DMS53 (cell line): Measurements from ENCODE around the gene NME3.
"Not testable (repeated sequence)": the region's sequence is repeated elsewhere in the genome, so short reads cannot be mapped to it uniquely, and the experiment has no call there.

Experiments
- DNase-seq: peaks from one replicate; lab custom pipeline; 2025; lab: John Stamatoyannopoulos, UW

Gene NME3

GRCh38 chr16:1771188-1771863 lies at the start of gene NME3:
Gene NME3, minus strand, starts transcription at chr16:1771543. Its CDS starts 9 bp downstream, at chr16:1771534.
- peak; percentile 67 for DNase-seq

- DNase-seq = no peak
These were observed 49.6 kb upstream of the NME3 start for GRCh38 chr16:1820946-1821290.

- DNase-seq = no peak
These were observed 49.0 kb upstream of the NME3 start for GRCh38 chr16:1820096-1820945.

- DNase-seq = no peak
These were observed 48.3 kb upstream of the NME3 start for GRCh38 chr16:1819611-1820010.

- no peak for DNase-seq
These were observed 47.7 kb upstream of the NME3 start for GRCh38 chr16:1818873-1819525.

- DNase-seq = no peak
These were observed 47.0 kb upstream of the NME3 start for GRCh38 chr16:1818204-1818872.

GRCh38 chr16:1817716-1818115 lies 46.4 kb upstream of the NME3 start:
- no peak for DNase-seq

- no peak for DNase-seq
These were observed 45.9 kb upstream of the NME3 start for GRCh38 chr16:1817276-1817589.

GRCh38 chr16:1816396-1817275 lies 45.3 kb upstream of the NME3 start:
- DNase-seq = no peak

- no peak for DNase-seq
These were observed 44.1 kb upstream of the NME3 start for GRCh38 chr16:1815461-1815860.

- DNase-seq = peak; percentile 86
These were observed 41.4 kb upstream of the NME3 start for GRCh38 chr16:1812732-1813163.

GRCh38 chr16:1810536-1810935 lies 39.2 kb upstream of the NME3 start:
- DNase-seq = no peak

- no peak for DNase-seq
These were observed 38.8 kb upstream of the NME3 start for GRCh38 chr16:1810106-1810505.

- no peak for DNase-seq
These were observed 38.0 kb upstream of the NME3 start for GRCh38 chr16:1809281-1809801.

- no peak for DNase-seq
These were observed 37.3 kb upstream of the NME3 start for GRCh38 chr16:1808691-1809090.

- no peak for DNase-seq
These were observed 36.3 kb upstream of the NME3 start for GRCh38 chr16:1807626-1808025.

GRCh38 chr16:1800701-1801100 lies 29.4 kb upstream of the NME3 start:
- DNase-seq = no peak

- DNase-seq = not testable (repeated sequence)
These were observed 27.9 kb upstream of the NME3 start for GRCh38 chr16:1799263-1799662.

GRCh38 chr16:1794908-1795666 lies 23.7 kb upstream of the NME3 start:
- DNase-seq = no peak

- peak; percentile 60 for DNase-seq
These were observed 23.0 kb upstream of the NME3 start for GRCh38 chr16:1794221-1794871.
